ENCODE results near the gene ALDH1L1.

The ALDH1L1 gene

DNA sequence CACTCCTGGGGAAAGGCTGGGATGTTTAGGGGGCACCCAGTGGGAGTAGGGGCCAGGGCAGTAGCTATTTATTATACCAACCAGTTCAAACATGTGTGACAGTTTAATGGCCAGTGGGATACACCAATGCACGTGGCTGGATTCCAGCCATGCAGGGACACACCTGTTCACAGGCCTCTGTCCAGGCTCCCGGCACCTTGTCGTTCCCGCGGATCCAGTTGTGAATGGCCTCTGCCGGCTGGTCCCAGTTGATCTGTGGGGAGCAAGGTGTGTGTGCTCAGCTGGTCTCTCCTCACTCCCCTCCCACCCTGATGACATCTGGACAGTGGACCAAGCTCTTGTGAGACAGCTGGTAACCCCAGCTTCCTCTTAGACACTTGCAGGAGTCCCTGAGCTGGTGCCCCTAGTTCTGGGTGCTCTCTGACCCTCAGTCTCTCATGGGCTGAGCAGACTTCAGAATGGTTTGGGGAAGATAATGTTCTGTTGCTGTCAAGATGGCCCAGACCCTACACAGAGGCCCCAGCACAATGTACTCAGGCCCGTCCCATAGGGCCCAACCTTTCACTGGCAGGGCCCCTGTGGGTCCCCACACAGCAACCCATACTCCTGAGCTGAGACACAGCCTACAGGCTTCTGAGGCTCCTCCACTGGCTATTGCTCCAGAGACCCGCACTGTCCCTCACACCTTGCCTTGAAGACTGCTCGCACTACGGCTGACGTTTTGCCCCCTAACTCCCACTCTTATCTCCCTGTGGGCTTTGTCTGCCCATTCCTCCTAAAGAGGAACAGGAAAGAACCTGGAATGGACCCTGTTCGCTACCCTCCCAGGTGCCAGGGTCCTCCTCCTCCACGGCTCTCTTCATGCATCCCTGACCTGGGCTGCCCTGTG, 25.8 kb downstream of the ALDH1L1 start:
- no peak for DNase-seq (ENCODE audit: low read depth)

GRCh38 chr3:126153695-126154360, 26.6 kb downstream of the ALDH1L1 start:
- DNase-seq (ENCODE audit: low read depth), result no peak

- no peak for DNase-seq (ENCODE audit: low read depth)
Measured at GRCh38 chr3:126152901-126153694, 27.3 kb downstream of the ALDH1L1 start.

GRCh38 chr3:126152458-126152857, 27.9 kb downstream of the ALDH1L1 start:
- DNase-seq (ENCODE audit: low read depth), result no peak

- no peak for DNase-seq (ENCODE audit: low read depth)
Measured at GRCh38 chr3:126151562-126152302, 28.7 kb downstream of the ALDH1L1 start.

- DNase-seq (ENCODE audit: low read depth), result no peak
Measured at GRCh38 chr3:126149960-126150515, 30.3 kb downstream of the ALDH1L1 start.

GRCh38 chr3:126149256-126149902, 31.0 kb downstream of the ALDH1L1 start:
- no peak for DNase-seq (ENCODE audit: low read depth)

- no peak for DNase-seq (ENCODE audit: low read depth)
Measured at GRCh38 chr3:126147932-126148683, 32.3 kb downstream of the ALDH1L1 start.

DNA sequence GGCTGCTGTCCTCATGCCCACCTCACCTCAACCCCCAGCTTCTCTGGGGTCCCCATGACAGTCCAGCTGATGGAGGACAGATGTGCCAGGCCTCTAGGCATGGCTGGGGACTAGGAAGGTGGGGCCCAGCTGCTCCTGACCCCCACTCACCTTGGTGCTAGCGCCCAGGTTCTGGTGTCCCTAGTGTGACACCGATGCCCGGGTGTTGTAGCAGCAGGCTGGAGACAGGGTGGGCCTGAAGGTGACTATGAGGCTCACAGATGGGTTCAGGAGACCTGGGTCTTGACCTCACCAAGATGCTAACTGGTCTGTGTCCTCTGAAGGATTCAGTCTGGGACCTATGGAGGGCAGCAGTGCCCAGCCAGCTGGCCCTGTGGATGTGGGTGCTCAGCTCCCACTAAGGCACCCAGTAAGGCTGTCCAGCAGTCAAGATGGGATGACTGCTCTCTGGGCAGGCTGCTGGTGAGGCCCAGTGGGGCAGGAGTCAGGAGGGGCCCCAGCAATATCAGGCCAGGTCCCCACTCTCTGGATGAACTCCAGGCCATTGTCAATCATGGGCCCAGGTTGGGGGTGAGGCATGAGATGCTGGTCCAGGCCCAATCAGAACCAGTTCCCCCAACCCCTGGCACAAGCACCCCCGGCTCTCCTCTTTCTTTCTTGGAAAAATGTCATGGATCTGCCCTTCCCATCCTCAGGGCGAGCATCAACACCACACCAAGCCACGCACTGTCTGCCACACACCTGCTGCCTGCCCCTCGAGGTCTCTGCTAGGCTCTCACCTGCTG, 33.0 kb downstream of the ALDH1L1 start:
- no peak for DNase-seq (ENCODE audit: low read depth)

GRCh38 chr3:126146525-126147146, 33.8 kb downstream of the ALDH1L1 start:
- DNase-seq (ENCODE audit: low read depth), result no peak

DNA sequence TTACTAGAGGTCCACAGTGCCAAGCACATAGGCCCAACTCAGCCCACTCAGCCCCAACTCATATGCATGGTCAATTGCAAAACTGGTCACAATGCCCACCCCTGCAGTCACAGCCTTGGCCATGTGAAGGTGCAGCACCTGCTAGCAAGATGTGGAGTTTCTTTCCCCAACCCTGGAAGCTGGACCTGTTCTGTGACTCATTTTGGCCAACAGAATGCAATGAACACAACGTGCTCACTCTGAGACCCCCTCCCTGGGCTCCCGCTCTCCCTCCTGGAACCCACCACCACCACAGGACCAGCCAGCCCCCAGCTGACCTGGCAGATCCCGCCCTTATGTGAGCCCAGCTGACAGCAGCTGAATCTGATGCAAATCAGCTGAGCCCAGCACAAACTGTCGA, 34.4 kb downstream of the ALDH1L1 start:
- no peak for DNase-seq (ENCODE audit: low read depth)

DNA sequence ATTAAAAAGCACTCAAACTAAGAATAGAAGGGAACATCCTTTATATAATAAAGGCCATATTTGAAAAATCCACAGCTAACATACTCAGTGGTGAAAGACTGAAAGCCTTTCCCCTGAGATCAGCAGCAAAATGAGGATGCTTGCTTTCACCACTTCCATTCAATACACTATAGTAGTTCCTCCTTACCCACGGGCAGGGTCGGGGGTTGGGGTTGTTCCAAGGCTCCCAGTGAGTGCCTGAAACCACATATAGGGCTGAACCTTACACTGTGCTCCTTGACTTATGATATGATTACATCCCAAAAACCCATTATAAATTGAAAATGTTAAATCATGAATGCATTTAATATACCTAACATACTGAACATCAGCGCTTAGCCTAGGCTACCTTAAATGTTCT, 37.7 kb downstream of the ALDH1L1 start:
- DNase-seq (ENCODE audit: low read depth), result no peak

DNA sequence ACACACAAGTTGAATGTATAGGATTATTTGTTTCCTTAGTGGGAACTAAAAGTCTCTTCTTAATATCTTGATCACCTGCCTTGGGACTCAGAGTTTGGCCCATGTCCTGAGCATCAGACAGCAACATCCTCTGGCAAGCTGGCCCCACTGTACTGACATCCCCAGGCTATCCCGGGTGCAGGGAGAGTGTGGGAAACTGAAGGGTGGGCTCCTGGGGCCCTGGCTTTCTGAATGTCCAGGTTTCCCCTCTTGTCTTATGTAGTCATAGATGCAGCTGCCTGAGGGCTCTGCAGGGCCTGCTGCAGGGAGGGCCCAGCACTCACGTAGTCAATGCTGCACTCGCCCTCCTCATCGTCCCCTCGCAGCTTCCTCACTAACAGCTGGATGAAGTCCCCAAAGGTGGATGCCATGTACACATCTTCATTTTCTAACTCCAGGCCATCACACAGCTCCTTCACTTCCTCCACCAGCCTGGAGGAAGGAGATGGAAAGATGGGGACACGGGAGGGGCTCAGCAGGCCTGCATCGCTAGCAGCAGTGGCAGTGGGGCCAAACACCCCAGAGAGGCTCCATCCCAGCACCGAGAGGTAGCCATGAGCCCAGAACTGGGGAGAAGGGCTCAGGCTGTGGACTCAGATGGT, 42.8 kb downstream of the ALDH1L1 start:
- no peak for DNase-seq (ENCODE audit: low read depth)

GRCh38 chr3:126136428-126137220, 43.8 kb downstream of the ALDH1L1 start:
- no peak for DNase-seq (ENCODE audit: low read depth)

DNA sequence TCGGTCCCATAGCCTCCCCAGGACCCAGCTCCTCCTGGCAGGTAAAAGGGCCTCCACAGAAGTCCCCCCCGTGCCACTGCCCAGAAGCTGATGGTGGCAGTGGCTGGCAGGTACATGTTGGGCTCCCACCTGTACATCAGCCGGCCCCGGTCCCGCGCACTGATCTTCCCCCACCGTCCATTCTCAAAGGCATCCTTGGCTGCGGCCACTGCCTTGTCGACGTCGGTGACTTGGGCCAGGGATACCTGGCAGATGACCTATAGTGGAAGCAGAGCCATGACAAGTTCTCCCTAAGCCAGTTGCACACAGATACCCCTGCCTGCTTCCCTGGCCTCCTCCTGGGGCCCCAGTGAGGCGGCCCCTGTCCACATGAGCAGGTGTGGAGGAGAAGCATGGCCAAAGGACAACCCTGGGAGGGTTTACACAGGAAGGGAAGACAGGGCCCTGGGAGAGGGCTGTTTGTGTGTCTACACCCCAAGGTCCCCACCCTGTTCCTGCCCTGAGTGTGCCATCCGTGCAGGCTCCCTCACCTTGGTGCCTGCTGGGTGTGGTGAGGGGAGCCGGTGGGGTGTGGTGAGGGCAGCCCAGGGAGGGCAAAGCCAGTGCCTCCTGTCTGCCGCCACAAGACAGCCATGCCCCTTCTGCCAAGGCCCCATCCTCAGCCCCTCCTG, 44.8 kb downstream of the ALDH1L1 start:
- no peak for DNase-seq (ENCODE audit: low read depth)

- DNase-seq (ENCODE audit: low read depth), result no peak
Measured at GRCh38 chr3:126135071-126135405, 45.3 kb downstream of the ALDH1L1 start.
